ENCODE data around the gene RBM33. TPM values are rescaled to one million over a fixed set of nuclear protein-coding genes. Genes with fewer than 3 reads are reported as not detected.

The RBM33 gene
- total and polyA plus RNA-seq, 10 of the 15 experiments (the other 5 are each of a cell fraction or from before 2014, with no cell fraction given) = 4.7 to 67.2 (median 24.3) TPM

DNA sequence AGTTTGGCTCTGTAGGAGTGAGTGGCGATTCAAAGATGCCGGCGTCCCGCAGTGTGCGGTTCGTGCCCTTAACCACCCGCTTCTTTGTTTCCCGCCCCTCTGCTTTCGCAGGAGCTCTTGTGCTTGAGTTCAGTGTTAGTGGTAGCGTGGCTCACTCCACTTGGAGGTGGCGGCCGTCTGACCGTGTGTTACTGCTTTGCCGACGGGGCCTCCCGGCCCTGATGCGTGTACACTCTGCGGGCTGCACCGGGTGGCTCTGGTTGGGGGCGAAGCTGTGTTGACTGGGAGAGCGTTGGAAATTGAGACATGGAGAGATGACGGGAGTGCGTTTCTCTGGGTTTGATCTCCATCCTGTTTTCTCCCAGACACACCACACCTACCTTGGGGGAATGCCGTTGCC lies 136.4 kb downstream of the RBM33 start:
- FAIRE-seq (no peak), ATAC-seq (no peak), DNase-seq (ENCODE audit: low read depth, low spot score) (no peak)
- 96% methylated on average over 24 of the region's 24 CpGs for WGBS (ENCODE audit: insufficient coverage, insufficient replicate concordance, low lambda C conversion rate, missing lambda C conversion rate)
- Histone ChIP-seq H3K9me3 (replicated peaks; ENCODE audit: control insufficient read depth, insufficient read depth, low read length) (no peaks in the 10 kb centered on the region), H3K4me2 (ENCODE audit: control insufficient read depth, insufficient read depth) (no peak overlapping the region), H3K4me3 (no peak overlapping the region), H3K36me3 (ENCODE audit: control insufficient read depth in 2 of 2, insufficient read depth in 2 of 2, low read length in 1 of 2) (peaks cover 5 to 19% of the 10 kb centered on the region in 2 experiments), H3K27me3 (replicated peaks in 1 of 2; ENCODE audit: control insufficient read depth in 2 of 2, insufficient read depth in 2 of 2, low read length in 1 of 2) (no peaks in the 10 kb centered on the region), H3K79me2 (ENCODE audit: control insufficient read depth, insufficient read depth, low read length) (no peaks in the 10 kb centered on the region), H3K27ac (ENCODE audit: control insufficient read depth, insufficient read depth) (no peak overlapping the region), H3K9ac (ENCODE audit: control insufficient read depth, insufficient read depth, low read length) (no peak overlapping the region), H2AFZ (ENCODE audit: control insufficient read depth, low read depth, low read length) (no peak overlapping the region), H4K20me1 (ENCODE audit: control insufficient read depth, insufficient read depth) (peaks cover 2% of the 10 kb centered on the region; the same call in 1 of the 2 replicates), H3K4me1 (ENCODE audit: control insufficient read depth, insufficient read depth, low read length) (no peaks in the 10 kb centered on the region)
- ChIA-PET CTCF (interaction anchor here (1.0 kb wide), 1 partner anchor 149 kb away, joined by 3 read pairs; no protein-coding TSS in a partner anchor), SMC1A (ENCODE audit: uncharacterized antibody, unreplicated experiment) (no interaction called here), POLR2A (no interaction called here), RAD21 (ENCODE audit: unreplicated experiment) (no interaction called here)
- in situ Hi-C loops (cut with MboI) (no loop called here), intact Hi-C loops (cut with micrococcal nuclease; ENCODE audit: unreplicated experiment) (no loop called here)
- BruUV-seq (replicated peaks) = no TSS peak
- TF ChIP-seq, protein P1, sequence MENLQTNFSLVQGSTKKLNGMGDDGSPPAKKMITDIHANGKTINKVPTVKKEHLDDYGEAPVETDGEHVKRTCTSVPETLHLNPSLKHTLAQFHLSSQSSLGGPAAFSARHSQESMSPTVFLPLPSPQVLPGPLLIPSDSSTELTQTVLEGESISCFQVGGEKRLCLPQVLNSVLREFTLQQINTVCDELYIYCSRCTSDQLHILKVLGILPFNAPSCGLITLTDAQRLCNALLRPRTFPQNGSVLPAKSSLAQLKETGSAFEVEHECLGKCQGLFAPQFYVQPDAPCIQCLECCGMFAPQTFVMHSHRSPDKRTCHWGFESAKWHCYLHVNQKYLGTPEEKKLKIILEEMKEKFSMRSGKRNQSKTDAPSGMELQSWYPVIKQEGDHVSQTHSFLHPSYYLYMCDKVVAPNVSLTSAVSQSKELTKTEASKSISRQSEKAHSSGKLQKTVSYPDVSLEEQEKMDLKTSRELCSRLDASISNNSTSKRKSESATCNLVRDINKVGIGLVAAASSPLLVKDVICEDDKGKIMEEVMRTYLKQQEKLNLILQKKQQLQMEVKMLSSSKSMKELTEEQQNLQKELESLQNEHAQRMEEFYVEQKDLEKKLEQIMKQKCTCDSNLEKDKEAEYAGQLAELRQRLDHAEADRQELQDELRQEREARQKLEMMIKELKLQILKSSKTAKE (IDR thresholded peaks at IDR 0.05; ENCODE audit: low read depth, poor library complexity, severe bottlenecking) = no peak
- TF ChIP-seq CBX5 (IDR thresholded peaks at IDR 0.05; ENCODE audit: low read depth) (no peak), POLR2AphosphoS5 (IDR thresholded peaks at IDR 0.05; ENCODE audit: low read length) (no peak), NR2F1 (conservative IDR thresholded peaks at IDR 0.05) (no peak)

DNA sequence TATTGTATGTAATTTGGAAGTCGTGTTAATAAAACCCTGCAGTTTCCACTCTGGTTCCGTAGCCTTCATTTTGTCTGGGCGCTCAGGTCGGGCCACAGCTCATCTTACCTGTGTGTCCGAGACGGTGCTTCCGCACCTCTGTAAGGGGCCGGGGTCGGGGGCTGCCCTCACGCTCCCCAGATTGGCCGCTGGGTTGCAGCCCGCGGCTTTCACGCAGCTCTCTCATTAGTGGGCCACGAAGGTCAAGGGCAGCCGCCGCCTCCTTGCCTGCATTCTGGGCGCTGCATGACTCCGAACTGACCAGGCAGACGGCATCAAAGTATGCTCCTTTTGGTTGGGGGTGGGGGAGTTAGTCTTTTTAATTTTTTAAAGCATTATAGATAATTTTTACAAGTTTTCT lies 137.0 kb downstream of the RBM33 start:
- in situ Hi-C loops (cut with MboI) = no loop called here
- no peak for TF ChIP-seq IRF4 (IDR thresholded peaks at IDR 0.05; ENCODE audit: low read depth, low read length)
- TF ChIP-seq, protein P2, sequence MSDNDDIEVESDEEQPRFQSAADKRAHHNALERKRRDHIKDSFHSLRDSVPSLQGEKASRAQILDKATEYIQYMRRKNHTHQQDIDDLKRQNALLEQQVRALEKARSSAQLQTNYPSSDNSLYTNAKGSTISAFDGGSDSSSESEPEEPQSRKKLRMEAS (IDR thresholded peaks at IDR 0.05; ENCODE audit: low read depth, low read length) = no peak
- TF ChIP-seq, protein P3, sequence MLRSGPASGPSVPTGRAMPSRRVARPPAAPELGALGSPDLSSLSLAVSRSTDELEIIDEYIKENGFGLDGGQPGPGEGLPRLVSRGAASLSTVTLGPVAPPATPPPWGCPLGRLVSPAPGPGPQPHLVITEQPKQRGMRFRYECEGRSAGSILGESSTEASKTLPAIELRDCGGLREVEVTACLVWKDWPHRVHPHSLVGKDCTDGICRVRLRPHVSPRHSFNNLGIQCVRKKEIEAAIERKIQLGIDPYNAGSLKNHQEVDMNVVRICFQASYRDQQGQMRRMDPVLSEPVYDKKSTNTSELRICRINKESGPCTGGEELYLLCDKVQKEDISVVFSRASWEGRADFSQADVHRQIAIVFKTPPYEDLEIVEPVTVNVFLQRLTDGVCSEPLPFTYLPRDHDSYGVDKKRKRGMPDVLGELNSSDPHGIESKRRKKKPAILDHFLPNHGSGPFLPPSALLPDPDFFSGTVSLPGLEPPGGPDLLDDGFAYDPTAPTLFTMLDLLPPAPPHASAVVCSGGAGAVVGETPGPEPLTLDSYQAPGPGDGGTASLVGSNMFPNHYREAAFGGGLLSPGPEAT (IDR thresholded peaks at IDR 0.05; ENCODE audit: low read depth) = no peak
- TF ChIP-seq, protein P4, sequence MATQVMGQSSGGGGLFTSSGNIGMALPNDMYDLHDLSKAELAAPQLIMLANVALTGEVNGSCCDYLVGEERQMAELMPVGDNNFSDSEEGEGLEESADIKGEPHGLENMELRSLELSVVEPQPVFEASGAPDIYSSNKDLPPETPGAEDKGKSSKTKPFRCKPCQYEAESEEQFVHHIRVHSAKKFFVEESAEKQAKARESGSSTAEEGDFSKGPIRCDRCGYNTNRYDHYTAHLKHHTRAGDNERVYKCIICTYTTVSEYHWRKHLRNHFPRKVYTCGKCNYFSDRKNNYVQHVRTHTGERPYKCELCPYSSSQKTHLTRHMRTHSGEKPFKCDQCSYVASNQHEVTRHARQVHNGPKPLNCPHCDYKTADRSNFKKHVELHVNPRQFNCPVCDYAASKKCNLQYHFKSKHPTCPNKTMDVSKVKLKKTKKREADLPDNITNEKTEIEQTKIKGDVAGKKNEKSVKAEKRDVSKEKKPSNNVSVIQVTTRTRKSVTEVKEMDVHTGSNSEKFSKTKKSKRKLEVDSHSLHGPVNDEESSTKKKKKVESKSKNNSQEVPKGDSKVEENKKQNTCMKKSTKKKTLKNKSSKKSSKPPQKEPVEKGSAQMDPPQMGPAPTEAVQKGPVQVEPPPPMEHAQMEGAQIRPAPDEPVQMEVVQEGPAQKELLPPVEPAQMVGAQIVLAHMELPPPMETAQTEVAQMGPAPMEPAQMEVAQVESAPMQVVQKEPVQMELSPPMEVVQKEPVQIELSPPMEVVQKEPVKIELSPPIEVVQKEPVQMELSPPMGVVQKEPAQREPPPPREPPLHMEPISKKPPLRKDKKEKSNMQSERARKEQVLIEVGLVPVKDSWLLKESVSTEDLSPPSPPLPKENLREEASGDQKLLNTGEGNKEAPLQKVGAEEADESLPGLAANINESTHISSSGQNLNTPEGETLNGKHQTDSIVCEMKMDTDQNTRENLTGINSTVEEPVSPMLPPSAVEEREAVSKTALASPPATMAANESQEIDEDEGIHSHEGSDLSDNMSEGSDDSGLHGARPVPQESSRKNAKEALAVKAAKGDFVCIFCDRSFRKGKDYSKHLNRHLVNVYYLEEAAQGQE (IDR thresholded peaks at IDR 0.05; ENCODE audit: low read depth, low read length) = no peak
- no peak for TF ChIP-seq PAX8 (IDR thresholded peaks at IDR 0.05)

More for the DNA sequence above, 137.0 kb downstream of the RBM33 start:
- intact Hi-C loops (cut with micrococcal nuclease; ENCODE audit: unreplicated experiment) = no loop called here
- Histone ChIP-seq H3K79me2 (ENCODE audit: control insufficient read depth, insufficient read depth, low read length) (no peaks in the 10 kb centered on the region), H4K20me1 (ENCODE audit: control insufficient read depth, insufficient read depth) (peaks cover 2% of the 10 kb centered on the region; the same call in 1 of the 2 replicates), H3K36me3 (ENCODE audit: control insufficient read depth in 2 of 2, insufficient read depth in 2 of 2, low read length in 1 of 2) (peaks cover 5 to 14% of the 10 kb centered on the region in 2 experiments), H3K27me3 (replicated peaks in 1 of 2; ENCODE audit: control insufficient read depth in 2 of 2, insufficient read depth in 2 of 2, low read length in 1 of 2) (no peaks in the 10 kb centered on the region), H3K4me3 (no peak overlapping the region), H3K4me2 (ENCODE audit: control insufficient read depth, insufficient read depth) (no peak overlapping the region), H3K9ac (ENCODE audit: control insufficient read depth, insufficient read depth, low read length) (no peak overlapping the region), H3K27ac (ENCODE audit: control insufficient read depth, insufficient read depth) (no peak overlapping the region), H3K9me3 (replicated peaks; ENCODE audit: control insufficient read depth, insufficient read depth, low read length) (no peaks in the 10 kb centered on the region), H3K4me1 (ENCODE audit: control insufficient read depth, insufficient read depth, low read length) (no peaks in the 10 kb centered on the region), H2AFZ (ENCODE audit: control insufficient read depth, low read depth, low read length) (no peak overlapping the region)
- WGBS (ENCODE audit: insufficient coverage, insufficient replicate concordance, low lambda C conversion rate, missing lambda C conversion rate) = 100% methylated on average over 20 of the region's 20 CpGs
- ATAC-seq = no peak
- ChIA-PET POLR2A (no interaction called here), RAD21 (ENCODE audit: unreplicated experiment) (no interaction called here), CTCF (interaction anchor here (1.0 kb wide), 1 partner anchor 149 kb away, joined by 3 read pairs; no protein-coding TSS in a partner anchor), SMC1A (ENCODE audit: uncharacterized antibody, unreplicated experiment) (no interaction called here)
- no TSS peak for BruUV-seq (replicated peaks)
- DNase-seq (ENCODE audit: low read depth, low spot score) = no peak
- no peak for FAIRE-seq
